Measurements from ENCODE around the gene DLG1.

DNA sequence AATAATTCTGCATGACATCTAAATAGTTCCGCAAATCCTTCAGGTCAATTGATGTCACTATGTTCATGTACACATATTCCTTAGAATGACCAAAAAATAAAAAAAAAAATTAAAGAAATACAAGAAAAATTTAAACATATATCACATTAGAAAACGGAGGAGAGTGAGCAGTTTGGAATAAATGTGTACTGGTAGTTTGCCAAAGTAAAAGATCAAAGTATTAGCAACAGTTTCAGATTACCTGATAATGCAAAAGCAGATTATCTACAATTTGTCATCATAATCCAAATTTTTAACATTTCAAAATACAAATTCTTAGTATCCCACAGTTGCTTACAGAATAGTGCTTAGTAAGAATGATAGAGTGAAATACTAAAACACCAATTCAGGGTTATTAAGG is 1.9 kb downstream of the DLG1 start:
- TF ChIP-seq, protein P1, sequence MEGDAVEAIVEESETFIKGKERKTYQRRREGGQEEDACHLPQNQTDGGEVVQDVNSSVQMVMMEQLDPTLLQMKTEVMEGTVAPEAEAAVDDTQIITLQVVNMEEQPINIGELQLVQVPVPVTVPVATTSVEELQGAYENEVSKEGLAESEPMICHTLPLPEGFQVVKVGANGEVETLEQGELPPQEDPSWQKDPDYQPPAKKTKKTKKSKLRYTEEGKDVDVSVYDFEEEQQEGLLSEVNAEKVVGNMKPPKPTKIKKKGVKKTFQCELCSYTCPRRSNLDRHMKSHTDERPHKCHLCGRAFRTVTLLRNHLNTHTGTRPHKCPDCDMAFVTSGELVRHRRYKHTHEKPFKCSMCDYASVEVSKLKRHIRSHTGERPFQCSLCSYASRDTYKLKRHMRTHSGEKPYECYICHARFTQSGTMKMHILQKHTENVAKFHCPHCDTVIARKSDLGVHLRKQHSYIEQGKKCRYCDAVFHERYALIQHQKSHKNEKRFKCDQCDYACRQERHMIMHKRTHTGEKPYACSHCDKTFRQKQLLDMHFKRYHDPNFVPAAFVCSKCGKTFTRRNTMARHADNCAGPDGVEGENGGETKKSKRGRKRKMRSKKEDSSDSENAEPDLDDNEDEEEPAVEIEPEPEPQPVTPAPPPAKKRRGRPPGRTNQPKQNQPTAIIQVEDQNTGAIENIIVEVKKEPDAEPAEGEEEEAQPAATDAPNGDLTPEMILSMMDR (IDR thresholded peaks at IDR 0.05; ENCODE audit: low read length): no peak
- no peak for TF ChIP-seq EZH2 (optimal IDR thresholded peaks at IDR 0.05; ENCODE audit: low read depth, low read length)

Measured in MM.1S (cell line).